B cell (primary cell): ENCODE results near the gene PBX1.

Source experiments
- EZH2 ChIP-seq: IDR thresholded peaks from 2 replicates; pipeline ENCODE4 v1.6.1; 2012; ENCODE audit warnings: borderline replicate concordance, low read depth, mild to moderate bottlenecking, moderate library complexity, low read length; ENCODE audit not compliant: insufficient read depth, poor library complexity, severe bottlenecking
- TF ChIP-seq, protein P1 (sequence below): fragments of 200-600 bp; IDR thresholded peaks from one replicate; pipeline ENCODE4 v1.8.0; 2022; ENCODE audit warnings: antibody characterized with exemption, mild to moderate bottlenecking

GRCh38 chr1:164725401-164725800, 166.4 kb downstream of the PBX1 start:
- TF ChIP-seq, protein P1, sequence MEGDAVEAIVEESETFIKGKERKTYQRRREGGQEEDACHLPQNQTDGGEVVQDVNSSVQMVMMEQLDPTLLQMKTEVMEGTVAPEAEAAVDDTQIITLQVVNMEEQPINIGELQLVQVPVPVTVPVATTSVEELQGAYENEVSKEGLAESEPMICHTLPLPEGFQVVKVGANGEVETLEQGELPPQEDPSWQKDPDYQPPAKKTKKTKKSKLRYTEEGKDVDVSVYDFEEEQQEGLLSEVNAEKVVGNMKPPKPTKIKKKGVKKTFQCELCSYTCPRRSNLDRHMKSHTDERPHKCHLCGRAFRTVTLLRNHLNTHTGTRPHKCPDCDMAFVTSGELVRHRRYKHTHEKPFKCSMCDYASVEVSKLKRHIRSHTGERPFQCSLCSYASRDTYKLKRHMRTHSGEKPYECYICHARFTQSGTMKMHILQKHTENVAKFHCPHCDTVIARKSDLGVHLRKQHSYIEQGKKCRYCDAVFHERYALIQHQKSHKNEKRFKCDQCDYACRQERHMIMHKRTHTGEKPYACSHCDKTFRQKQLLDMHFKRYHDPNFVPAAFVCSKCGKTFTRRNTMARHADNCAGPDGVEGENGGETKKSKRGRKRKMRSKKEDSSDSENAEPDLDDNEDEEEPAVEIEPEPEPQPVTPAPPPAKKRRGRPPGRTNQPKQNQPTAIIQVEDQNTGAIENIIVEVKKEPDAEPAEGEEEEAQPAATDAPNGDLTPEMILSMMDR = no peak
- no peak for TF ChIP-seq EZH2
